ENCODE results near the gene PRKCE.
A peak's percentile ranks its signal among the peaks of the same experiment; 100 is the strongest.
"Not testable (repeated sequence)": the region's sequence is repeated elsewhere in the genome, so short reads cannot be mapped to it uniquely, and the experiment has no call there.

The PRKCE gene

GRCh38 chr2:45669032-45669486 lies 17.6 kb downstream of the PRKCE start:
- no peak for DNase-seq (ENCODE audit: low read depth)

GRCh38 chr2:45670646-45671045 lies 19.2 kb downstream of the PRKCE start:
- no peak for DNase-seq (ENCODE audit: low read depth)

- DNase-seq (ENCODE audit: low read depth) = no peak
These were observed 20.7 kb downstream of the PRKCE start for GRCh38 chr2:45672138-45672537.

GRCh38 chr2:45674035-45674816 lies 22.8 kb downstream of the PRKCE start:
- DNase-seq (ENCODE audit: low read depth) = no peak

GRCh38 chr2:45675263-45675812 lies 23.9 kb downstream of the PRKCE start:
- no peak for DNase-seq (ENCODE audit: low read depth)

- no peak for DNase-seq (ENCODE audit: low read depth)
These were observed 24.6 kb downstream of the PRKCE start for GRCh38 chr2:45676088-45676487.

GRCh38 chr2:45678791-45679348 lies 27.4 kb downstream of the PRKCE start:
- DNase-seq (ENCODE audit: low read depth) = no peak

- no peak for DNase-seq (ENCODE audit: low read depth)
These were observed 29.0 kb downstream of the PRKCE start for GRCh38 chr2:45680351-45680967.

GRCh38 chr2:45681675-45682074 lies 30.2 kb downstream of the PRKCE start:
- peak; percentile 53 for DNase-seq (ENCODE audit: low read depth)

- no peak for DNase-seq (ENCODE audit: low read depth)
These were observed 31.8 kb downstream of the PRKCE start for GRCh38 chr2:45683292-45683691.

- no peak for DNase-seq (ENCODE audit: low read depth)
These were observed 33.3 kb downstream of the PRKCE start for GRCh38 chr2:45684756-45685155.

- DNase-seq (ENCODE audit: low read depth) = no peak
These were observed 33.8 kb downstream of the PRKCE start for GRCh38 chr2:45685260-45685659.

- no peak for DNase-seq (ENCODE audit: low read depth)
These were observed 36.5 kb downstream of the PRKCE start for GRCh38 chr2:45687964-45688363.

GRCh38 chr2:45688479-45689298 lies 37.2 kb downstream of the PRKCE start:
- no peak for DNase-seq (ENCODE audit: low read depth)

- DNase-seq (ENCODE audit: low read depth) = no peak
These were observed 38.8 kb downstream of the PRKCE start for GRCh38 chr2:45690231-45690630.

GRCh38 chr2:45691171-45691999 lies 39.9 kb downstream of the PRKCE start:
- no peak for DNase-seq (ENCODE audit: low read depth)

- no peak for DNase-seq (ENCODE audit: low read depth)
These were observed 41.1 kb downstream of the PRKCE start for GRCh38 chr2:45692566-45692965.

GRCh38 chr2:45695480-45696007 lies 44.1 kb downstream of the PRKCE start:
- DNase-seq (ENCODE audit: low read depth) = not testable (repeated sequence)

- DNase-seq (ENCODE audit: low read depth) = no peak
These were observed 45.2 kb downstream of the PRKCE start for GRCh38 chr2:45696708-45697107.

GRCh38 chr2:45697190-45697589 lies 45.7 kb downstream of the PRKCE start:
- DNase-seq (ENCODE audit: low read depth) = no peak

GRCh38 chr2:45698554-45698953 lies 47.1 kb downstream of the PRKCE start:
- DNase-seq (ENCODE audit: low read depth) = no peak

Data from HS-27A (cell line).